GM12801 (cell line): Measurements from ENCODE around the gene TENM3.

Experiments used
- TF ChIP-seq, protein P1 (sequence below): IDR thresholded peaks from one replicate; pipeline ENCODE4 v1.5.1; 2011; ENCODE audit warnings: control low read depth; ENCODE audit not compliant: insufficient read length; ENCODE audit errors: extremely low read depth

Gene TENM3

GRCh38 chr4:182748283-182748682 lies 505.1 kb downstream of the TENM3 start:
- TF ChIP-seq, protein P1, sequence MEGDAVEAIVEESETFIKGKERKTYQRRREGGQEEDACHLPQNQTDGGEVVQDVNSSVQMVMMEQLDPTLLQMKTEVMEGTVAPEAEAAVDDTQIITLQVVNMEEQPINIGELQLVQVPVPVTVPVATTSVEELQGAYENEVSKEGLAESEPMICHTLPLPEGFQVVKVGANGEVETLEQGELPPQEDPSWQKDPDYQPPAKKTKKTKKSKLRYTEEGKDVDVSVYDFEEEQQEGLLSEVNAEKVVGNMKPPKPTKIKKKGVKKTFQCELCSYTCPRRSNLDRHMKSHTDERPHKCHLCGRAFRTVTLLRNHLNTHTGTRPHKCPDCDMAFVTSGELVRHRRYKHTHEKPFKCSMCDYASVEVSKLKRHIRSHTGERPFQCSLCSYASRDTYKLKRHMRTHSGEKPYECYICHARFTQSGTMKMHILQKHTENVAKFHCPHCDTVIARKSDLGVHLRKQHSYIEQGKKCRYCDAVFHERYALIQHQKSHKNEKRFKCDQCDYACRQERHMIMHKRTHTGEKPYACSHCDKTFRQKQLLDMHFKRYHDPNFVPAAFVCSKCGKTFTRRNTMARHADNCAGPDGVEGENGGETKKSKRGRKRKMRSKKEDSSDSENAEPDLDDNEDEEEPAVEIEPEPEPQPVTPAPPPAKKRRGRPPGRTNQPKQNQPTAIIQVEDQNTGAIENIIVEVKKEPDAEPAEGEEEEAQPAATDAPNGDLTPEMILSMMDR, result no peak

DNA sequence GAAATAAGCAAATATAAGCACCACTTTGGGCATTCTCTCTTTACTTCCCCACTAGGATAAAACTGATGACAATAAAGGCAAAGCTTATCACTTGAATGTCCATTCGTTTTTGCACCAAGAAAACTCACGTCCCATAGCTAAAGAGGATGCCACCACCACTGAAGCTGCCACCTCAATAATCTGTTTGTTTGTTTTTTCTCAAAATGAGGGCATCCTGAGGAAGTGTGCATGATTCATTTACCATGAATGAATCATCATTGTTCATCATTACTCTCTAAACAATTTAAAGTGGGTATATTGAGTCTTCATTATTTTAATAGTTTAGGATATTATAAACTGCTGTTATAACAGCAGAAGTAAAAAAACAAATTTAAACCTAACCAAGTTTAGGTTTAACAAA lies 505.7 kb downstream of the TENM3 start:
- TF ChIP-seq, protein P1, result no peak

GRCh38 chr4:182749667-182750167 lies 506.5 kb downstream of the TENM3 start:
- TF ChIP-seq, protein P1, result no peak

DNA sequence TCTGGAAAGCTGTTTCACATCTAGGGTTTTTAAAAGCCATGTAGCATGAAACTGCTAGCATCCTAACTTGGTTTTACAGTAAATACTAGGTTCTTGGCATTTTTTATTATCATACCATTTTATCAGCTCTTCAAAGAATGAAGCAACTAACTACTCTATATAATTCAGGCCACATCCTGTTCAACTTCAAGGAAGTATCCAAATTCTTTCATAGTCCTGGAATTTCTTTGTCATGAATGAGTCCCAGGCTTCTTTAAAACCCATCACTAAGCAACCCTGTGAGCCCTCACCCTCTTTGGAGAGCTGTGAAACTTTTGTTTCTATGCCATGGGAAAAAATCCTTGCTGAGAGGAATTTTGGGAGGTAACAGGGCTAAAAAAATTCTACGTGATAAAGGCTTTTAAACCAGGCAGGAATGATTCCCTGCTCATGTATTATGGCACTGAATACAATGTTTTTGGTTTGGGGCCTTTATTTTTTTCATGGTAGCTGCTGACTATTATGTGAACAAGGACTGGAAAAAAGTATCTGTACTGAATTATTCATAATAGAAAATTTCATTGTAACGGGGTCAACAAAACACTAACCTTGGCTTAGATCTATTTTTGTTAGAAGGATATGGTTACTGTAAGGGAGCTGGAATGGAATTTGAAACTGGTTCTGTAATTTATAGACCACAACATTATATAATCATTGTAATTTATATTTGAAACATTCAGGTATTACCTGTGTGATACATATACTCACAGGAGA lies 509.1 kb downstream of the TENM3 start:
- TF ChIP-seq, protein P1, result no peak

DNA sequence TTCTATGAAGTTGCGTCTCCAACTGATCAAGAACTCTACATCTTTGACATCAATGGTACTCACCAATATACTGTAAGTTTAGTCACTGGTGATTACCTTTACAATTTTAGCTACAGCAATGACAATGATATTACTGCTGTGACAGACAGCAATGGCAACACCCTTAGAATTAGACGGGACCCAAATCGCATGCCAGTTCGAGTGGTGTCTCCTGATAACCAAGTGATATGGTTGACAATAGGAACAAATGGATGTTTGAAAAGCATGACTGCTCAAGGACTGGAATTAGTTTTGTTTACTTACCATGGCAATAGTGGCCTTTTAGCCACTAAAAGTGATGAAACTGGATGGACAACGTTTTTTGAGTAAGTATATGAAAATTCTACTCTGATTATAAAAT lies 511.7 kb downstream of the TENM3 start:
- TF ChIP-seq, protein P1, result no peak

DNA sequence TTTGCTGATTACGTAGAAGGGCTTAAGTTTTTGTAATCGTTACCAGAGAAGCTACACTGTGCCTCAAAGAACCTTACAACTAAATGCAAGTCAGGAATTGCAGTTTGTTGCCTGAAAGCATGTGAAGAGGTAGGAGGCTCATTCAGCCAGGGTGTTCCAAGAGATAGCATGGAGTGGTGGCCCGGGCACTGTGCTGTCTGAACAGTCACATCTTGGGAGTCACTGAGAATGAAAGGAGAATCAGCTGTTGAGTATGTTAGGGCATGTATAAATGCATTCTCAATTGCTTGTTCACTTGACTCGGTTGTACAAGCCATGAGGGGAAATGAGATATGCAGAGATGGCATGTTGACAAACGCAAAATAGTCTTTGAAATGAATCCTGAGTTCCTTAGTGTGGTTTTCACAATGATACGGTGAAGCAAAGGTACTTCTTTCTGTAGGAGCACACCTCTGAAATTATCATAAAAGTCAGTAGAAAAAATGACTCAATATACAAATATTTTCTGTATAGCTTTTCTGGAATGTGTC lies 513.0 kb downstream of the TENM3 start:
- TF ChIP-seq, protein P1, result no peak

GRCh38 chr4:182758273-182758672 lies 515.1 kb downstream of the TENM3 start:
- TF ChIP-seq, protein P1, result no peak
